K562 (cell line): ENCODE data around the gene ALG9. TPM values are rescaled to one million over a fixed set of nuclear protein-coding genes. Genes with fewer than 3 reads are reported as not detected.

Experiments used
- ARID1B ChIP-seq: fragments of 450-650 bp; IDR thresholded peaks from 2 replicates; pipeline ENCODE4 v1.6.1; 2016; ENCODE audit warnings: antibody characterized with exemption, mild to moderate bottlenecking, inconsistent platforms
- ATF4 ChIP-seq: fragments of 450-650 bp; formaldehyde crosslinking; IDR thresholded peaks from 2 replicates; pipeline ENCODE4 v1.4.0; 2022; ENCODE audit warnings: mild to moderate bottlenecking, moderate library complexity
- CBFA2T2 ChIP-seq: fragments of 450-650 bp; conservative IDR thresholded peaks from 2 replicates; pipeline ENCODE4 v1.6.1; 2017; ENCODE audit warnings: mild to moderate bottlenecking
- CBFA2T3 ChIP-seq: fragments of 450-650 bp; IDR thresholded peaks from 2 replicates; pipeline ENCODE4 v1.6.1; 2017
- DPF2 ChIP-seq: fragments of 450-650 bp; IDR thresholded peaks from 2 replicates; pipeline ENCODE4 v1.6.1; 2016
- EHMT2 ChIP-seq: fragments of 450-650 bp; IDR thresholded peaks from 2 replicates; pipeline ENCODE4 v1.6.1; 2018; ENCODE audit warnings: antibody characterized with exemption
- ETS1 ChIP-seq: conservative IDR thresholded peaks from 2 replicates; pipeline ENCODE4 v1.6.1; 2011; ENCODE audit warnings: low read depth, mild to moderate bottlenecking, low read length; ENCODE audit not compliant: control insufficient read depth
- HMBOX1 ChIP-seq: sonication (generic); IDR thresholded peaks from 2 replicates; pipeline ENCODE4 v1.6.1; 2016
- NCOR1 ChIP-seq: fragments of 450-650 bp; IDR thresholded peaks from 2 replicates; pipeline ENCODE4 v1.6.1; 2016; ENCODE audit warnings: mild to moderate bottlenecking, moderate library complexity
- NRF1 ChIP-seq, 2 experiments: fragments of 450-650 bp; IDR thresholded peaks in 1 of 2; conservative IDR thresholded peaks in 1 of 2; 2 replicates each; pipeline ENCODE4 v1.6.1; 2014; ENCODE audit warnings: mild to moderate bottlenecking in 2 of 2
- TAL1 ChIP-seq: fragments of 450-650 bp; IDR thresholded peaks from 2 replicates; pipeline ENCODE4 v1.6.1; 2016; ENCODE audit warnings: mild to moderate bottlenecking
- USF2 ChIP-seq: sonication (generic); formaldehyde crosslinking; IDR thresholded peaks from 2 replicates; pipeline ENCODE4 v1.5.0; 2020; ENCODE audit warnings: missing genetic modification reagents
- polyA plus RNA-seq, 8 experiments: library from polyadenylated mRNA; depleted of rRNA in 4 of 8; stranded (reverse) in 5 of 8; unstranded in 3 of 8; fragments of >200 nt; fragmentation: Nextera tagmentation in 2 of 8; fragmentation: Illumina TruSeq in 1 of 8; extraction: Ambion mirVana in 2 of 8; extraction: Trizol in 1 of 8; gene quantifications; 2 replicates each; pipeline versions ENCODE4 v1.2.1 to v1.2.3, GENCODE V29; 2011 to 2014; ENCODE audit warnings: inconsistent platforms in 1 of 8, missing spikeins in 1 of 8
- total RNA-seq, 7 experiments: library from RNA; depleted of rRNA in 6 of 7; stranded (reverse); fragments of >200 nt in 6 of 7; fragmentation: Illumina TruSeq in 2 of 7; extraction: Trizol in 2 of 7; gene quantifications; 2 replicates each; pipeline versions ENCODE4 v1.2.1 to v1.2.3, GENCODE V29; 2011 to 2021; ENCODE audit warnings: low replicate concordance in 1 of 7

Gene ALG9
- total and polyA plus RNA-seq, 9 of the 15 experiments (the other 6 are each of a cell fraction or from before 2014, with no cell fraction given) = 11.5 to 40.5 (median 24.9) TPM

- 0 out of 2 replicates have a peak, but pooled peaks have one; percentile 9 for TF ChIP-seq EHMT2
- TF ChIP-seq ETS1 = no peak
- peak; percentile 14; the same call in 1 of the 2 replicates for TF ChIP-seq NCOR1
- no peak for TF ChIP-seq NRF1 (conservative IDR thresholded peaks at IDR 0.05 in 1 of 2, IDR thresholded peaks at IDR 0.05 in 1 of 2)
- no peak for TF ChIP-seq ATF4 (CRISPR knock-in tag)
- TF ChIP-seq CBFA2T3 = peak; percentile 77
- peak; percentile 39; the same call in 1 of the 2 replicates for TF ChIP-seq TAL1
- TF ChIP-seq ARID1B = peak; percentile 34; the same call in 1 of the 2 replicates
- TF ChIP-seq CBFA2T2 = peak; percentile 48
- no peak for TF ChIP-seq USF2 (CRISPR knock-in tag)
- peak; percentile 52; the same call in 1 of the 2 replicates for TF ChIP-seq DPF2
- TF ChIP-seq HMBOX1 = peak; percentile 93
Measured at GRCh38 chr11:111909378-111909777, 38.0 kb upstream of the ALG9 start (continued).
